SK-N-SH (cell line): ENCODE data around the gene KLHDC10.

Source experiments
- CTCF ChIP-seq: fragments of 200-600 bp; sonication (generic); IDR thresholded peaks from 2 replicates; pipeline ENCODE4 v1.6.1; 2017; ENCODE audit warnings: antibody characterized with exemption, mild to moderate bottlenecking, moderate library complexity
- EP300 ChIP-seq, 2 experiments: IDR thresholded peaks; 2 replicates each; pipeline versions ENCODE4 v1.4.0 to v1.6.1; 2012; ENCODE audit warnings: borderline replicate concordance in 1 of 2, low read depth in 1 of 2, low read length in 1 of 2
- EZH2phosphoT487 ChIP-seq: fragments of 200-600 bp; sonication (generic); IDR thresholded peaks from 2 replicates; pipeline ENCODE4 v1.6.1; 2017; ENCODE audit warnings: low read depth, mixed run types, mild to moderate bottlenecking, antibody characterized with exemption, moderate library complexity, borderline replicate concordance
- POLR2AphosphoS5 ChIP-seq: IDR thresholded peaks from 2 replicates; pipeline ENCODE4 v1.6.1; 2012; ENCODE audit warnings: low read depth, low read length
- RAD21 ChIP-seq: IDR thresholded peaks from 2 replicates; pipeline ENCODE4 v1.6.1; 2012; ENCODE audit warnings: mild to moderate bottlenecking, low read length
- REST ChIP-seq: IDR thresholded peaks from 2 replicates; pipeline ENCODE4 v1.6.1; 2012; ENCODE audit warnings: mild to moderate bottlenecking, low read depth, low read length, moderate library complexity
- TAF1 ChIP-seq: IDR thresholded peaks from 2 replicates; pipeline ENCODE4 v1.6.1; 2012; ENCODE audit warnings: low read depth, mild to moderate bottlenecking, low read length, moderate library complexity, borderline replicate concordance
- USF2 ChIP-seq: fragments of 150-350 bp; IDR thresholded peaks from 2 replicates; pipeline ENCODE4 v1.6.1; 2017; ENCODE audit warnings: antibody characterized with exemption, low read length, low read depth, borderline replicate concordance
- YY1 ChIP-seq: IDR thresholded peaks from 2 replicates; pipeline ENCODE4 v1.4.0; 2012; ENCODE audit warnings: low read depth, mild to moderate bottlenecking

- TF ChIP-seq REST, result no peak
- TF ChIP-seq POLR2AphosphoS5, result no peak
- TF ChIP-seq CTCF, result peak; percentile 100
- no peak for TF ChIP-seq YY1
- TF ChIP-seq USF2, result no peak
- TF ChIP-seq EZH2phosphoT487, result no peak
- TF ChIP-seq TAF1, result no peak
- peak; percentile 100 for TF ChIP-seq RAD21
- TF ChIP-seq EP300 (IDR thresholded peaks at IDR 0.05; ENCODE audit: borderline replicate concordance in 1 of 2, low read depth in 1 of 2, low read length in 1 of 2), result no peak
Measured at GRCh38 chr7:130071701-130072622, 1.6 kb downstream of the KLHDC10 start.
